ENCODE results near the gene BABAM2. TPM values are rescaled to one million over a fixed set of nuclear protein-coding genes. Genes with fewer than 3 reads are reported as not detected.

Gene BABAM2
- total and polyA plus RNA-seq, 9 of the 15 experiments (the other 6 are each of a cell fraction or from before 2014, with no cell fraction given) = 10.9 to 37.4 (median 25.6) TPM

GRCh38 chr2:28276076-28276618 is 385.6 kb downstream of the BABAM2 start (continued):
- TF ChIP-seq MLLT1 (IDR thresholded peaks at IDR 0.05) (no peak), HSF4 (CRISPR knock-in tag; IDR thresholded peaks at IDR 0.05; ENCODE audit: borderline replicate concordance) (no peak), ZNF3 (CRISPR knock-in tag; IDR thresholded peaks at IDR 0.05) (no peak), ZNF408 (CRISPR knock-in tag; IDR thresholded peaks at IDR 0.05; ENCODE audit: low read depth) (no peak), SRSF7 (optimal IDR thresholded peaks at IDR 0.05; ENCODE audit: low read depth, low read length) (no peak), CREB3L1 (IDR thresholded peaks at IDR 0.05; ENCODE audit: borderline replicate concordance, low read depth) (no peak), EHMT2 (IDR thresholded peaks at IDR 0.05) (no peak), BACH1 (tag; IDR thresholded peaks at IDR 0.05) (peak; percentile 58; the same call in 1 of the 2 replicates), FOSL1 (tag; conservative IDR thresholded peaks at IDR 0.05) (peak; percentile 97), ATF7 (IDR thresholded peaks at IDR 0.05) (no peak), ZNF277 (CRISPR knock-in tag; IDR thresholded peaks at IDR 0.05; ENCODE audit: borderline replicate concordance) (no peak), ZNF655 (CRISPR knock-in tag; IDR thresholded peaks at IDR 0.05) (no peak), TCF3 (CRISPR knock-in tag; IDR thresholded peaks at IDR 0.05) (0 out of 2 replicates have a peak, but pooled peaks have one; percentile 16), RBBP5 (IDR thresholded peaks at IDR 0.05; ENCODE audit: borderline replicate concordance, insufficient read depth, low read length, poor library complexity, severe bottlenecking) (no peak), ZNF311 (CRISPR knock-in tag; IDR thresholded peaks at IDR 0.05) (no peak), CXXC5 (CRISPR knock-in tag; IDR thresholded peaks at IDR 0.05) (no peak), POLR2B (IDR thresholded peaks at IDR 0.05; ENCODE audit: low read depth, partially characterized antibody) (no peak), MYBL2 (IDR thresholded peaks at IDR 0.05; ENCODE audit: low read depth) (no peak), MYBL2 (CRISPR knock-in tag; IDR thresholded peaks at IDR 0.05; ENCODE audit: borderline replicate concordance) (no peak), HLTF (IDR thresholded peaks at IDR 0.05) (no peak), KDM4B (IDR thresholded peaks at IDR 0.05; ENCODE audit: borderline replicate concordance in 2 of 2, low read depth in 1 of 2) (no peak), ARID1B (IDR thresholded peaks at IDR 0.05) (peak; percentile 71), E2F3 (CRISPR knock-in tag; IDR thresholded peaks at IDR 0.05) (no peak)
